Astrocyte (in vitro differentiated cells and primary cell): ENCODE results near the gene MYH10.

Experiments used
- EZH2 ChIP-seq: IDR thresholded peaks from 2 replicates; pipeline ENCODE4 v1.6.1; 2012; ENCODE audit warnings: mild to moderate bottlenecking, low read length, inconsistent platforms; ENCODE audit not compliant: insufficient read depth
- TF ChIP-seq, protein P1 (sequence below): IDR thresholded peaks from 2 replicates; pipeline ENCODE4 v1.5.1; 2011; ENCODE audit warnings: low read depth, mild to moderate bottlenecking, inconsistent platforms, low read length, moderate library complexity; ENCODE audit not compliant: insufficient read depth

DNA sequence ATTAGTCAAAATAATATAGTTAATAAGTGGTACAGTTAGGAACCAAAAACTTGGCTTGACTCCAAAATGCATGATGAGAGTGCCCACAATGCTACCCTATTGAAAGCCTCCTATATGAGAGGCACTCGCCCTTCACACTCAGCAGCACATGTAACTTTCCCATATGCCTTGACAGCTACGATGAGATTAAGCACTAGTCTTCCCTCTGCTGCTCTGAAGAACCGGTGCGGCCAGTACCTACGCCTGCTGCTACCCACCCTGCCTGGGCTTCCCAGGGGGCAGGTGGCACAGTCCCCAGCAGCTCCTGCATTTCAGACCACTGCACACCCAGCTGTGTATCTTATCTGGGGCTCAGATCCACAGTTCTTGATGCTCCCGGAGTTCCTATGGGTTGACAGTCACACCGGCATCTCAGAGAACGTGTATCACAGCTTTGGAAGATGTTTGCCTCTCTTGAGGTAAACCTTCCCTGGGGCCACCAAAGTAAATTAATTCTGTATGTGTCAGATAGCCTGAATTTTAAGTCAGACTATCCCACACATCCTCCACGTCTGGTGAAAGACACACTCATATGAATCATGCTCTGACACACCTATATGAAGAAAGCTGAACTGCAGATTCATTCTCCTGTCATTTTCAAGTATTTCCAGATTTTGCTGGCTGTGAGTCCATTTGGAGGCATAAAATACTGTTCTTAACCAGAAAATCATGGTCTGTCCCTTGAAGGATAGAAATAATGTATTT, 77.8 kb downstream of the MYH10 start:
- TF ChIP-seq, protein P1, sequence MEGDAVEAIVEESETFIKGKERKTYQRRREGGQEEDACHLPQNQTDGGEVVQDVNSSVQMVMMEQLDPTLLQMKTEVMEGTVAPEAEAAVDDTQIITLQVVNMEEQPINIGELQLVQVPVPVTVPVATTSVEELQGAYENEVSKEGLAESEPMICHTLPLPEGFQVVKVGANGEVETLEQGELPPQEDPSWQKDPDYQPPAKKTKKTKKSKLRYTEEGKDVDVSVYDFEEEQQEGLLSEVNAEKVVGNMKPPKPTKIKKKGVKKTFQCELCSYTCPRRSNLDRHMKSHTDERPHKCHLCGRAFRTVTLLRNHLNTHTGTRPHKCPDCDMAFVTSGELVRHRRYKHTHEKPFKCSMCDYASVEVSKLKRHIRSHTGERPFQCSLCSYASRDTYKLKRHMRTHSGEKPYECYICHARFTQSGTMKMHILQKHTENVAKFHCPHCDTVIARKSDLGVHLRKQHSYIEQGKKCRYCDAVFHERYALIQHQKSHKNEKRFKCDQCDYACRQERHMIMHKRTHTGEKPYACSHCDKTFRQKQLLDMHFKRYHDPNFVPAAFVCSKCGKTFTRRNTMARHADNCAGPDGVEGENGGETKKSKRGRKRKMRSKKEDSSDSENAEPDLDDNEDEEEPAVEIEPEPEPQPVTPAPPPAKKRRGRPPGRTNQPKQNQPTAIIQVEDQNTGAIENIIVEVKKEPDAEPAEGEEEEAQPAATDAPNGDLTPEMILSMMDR, result no peak
- TF ChIP-seq EZH2, result no peak
